HEK293 (cell line): Measurements from ENCODE around the gene CRYBG1.

Source experiments
- CTCF ChIA-PET: fragments of 350-600 bp; formaldehyde crosslinking; extraction: SDS; loops from one replicate; lab custom pipeline; 2021; ENCODE audit warnings: antibody characterized with exemption; lab: Yijun Ruan, JAX
- POLR2A ChIA-PET: fragments of 300-600 bp; formaldehyde crosslinking; extraction: SDS; loops from one replicate; lab custom pipeline; 2020; ENCODE audit warnings: antibody characterized with exemption, inconsistent platforms; lab: Yijun Ruan, JAX
- H3K27ac ChIP-seq: fragments of 200-500 bp; sonication (Bioruptor generic); 2 replicates; pipeline ENCODE4 v1.5.1; 2014; ENCODE audit warnings: low read depth, low read length, control low read depth, inconsistent platforms; ENCODE audit errors: extremely low read depth
- H3K36me3 ChIP-seq, 2 experiments: fragments of 200-500 bp in 1 of 2; sonication (Bioruptor generic) in 1 of 2; 1 replicate in 1 of 2; 2 replicates in 1 of 2; pipeline ENCODE4 v1.5.1; 2014 to 2017; ENCODE audit warnings: inconsistent platforms in 2 of 2, low read length in 2 of 2; ENCODE audit not compliant: control insufficient read depth in 2 of 2, insufficient read depth in 1 of 2
- H3K4me1 ChIP-seq: fragments of 200-500 bp; sonication (Bioruptor generic); 2 replicates; pipeline ENCODE4 v1.5.1; 2014; ENCODE audit warnings: mild to moderate bottlenecking, low read length, inconsistent platforms; ENCODE audit not compliant: control insufficient read depth, insufficient read depth
- H3K4me3 ChIP-seq: 2 replicates; pipeline ENCODE4 v1.5.1; 2011; ENCODE audit warnings: low read depth, mild to moderate bottlenecking, control low read depth, low read length, moderate library complexity
- H3K9me3 ChIP-seq: fragments of 200-500 bp; sonication (Bioruptor generic); 2 replicates; pipeline ENCODE4 v1.5.1; 2014; ENCODE audit warnings: low read depth, low read length, inconsistent platforms; ENCODE audit not compliant: control insufficient read depth, insufficient read depth
- ELK4 ChIP-seq: IDR thresholded peaks from 2 replicates; pipeline ENCODE4 v1.6.1; 2011; ENCODE audit warnings: mild to moderate bottlenecking, low read depth, low read length, borderline replicate concordance
- GLI2 ChIP-seq: fragments of 450-650 bp; formaldehyde crosslinking; IDR thresholded peaks from 2 replicates; pipeline ENCODE4; 2017; ENCODE audit warnings: missing biosample characterization, missing genetic modification characterization, low read depth, borderline replicate concordance
- IKZF3 ChIP-seq: fragments of 450-650 bp; IDR thresholded peaks from 2 replicates; pipeline ENCODE4 v1.5.0; 2018; ENCODE audit warnings: missing biosample characterization, mild to moderate bottlenecking, missing genetic modification characterization, moderate library complexity
- KLF7 ChIP-seq: fragments of 450-650 bp; formaldehyde crosslinking; IDR thresholded peaks from 2 replicates; pipeline ENCODE4 v1.5.1; 2016; ENCODE audit warnings: missing biosample characterization, missing genetic modification characterization, borderline replicate concordance
- KLF9 ChIP-seq: fragments of 450-650 bp; formaldehyde crosslinking; IDR thresholded peaks from 2 replicates; pipeline ENCODE4 v1.5.1; 2016; ENCODE audit warnings: missing biosample characterization, missing genetic modification characterization, low read depth
- PATZ1 ChIP-seq: fragments of 450-650 bp; formaldehyde crosslinking; IDR thresholded peaks from 2 replicates; pipeline ENCODE4 v1.5.1; 2016; ENCODE audit warnings: missing biosample characterization, missing genetic modification characterization
- REPIN1 ChIP-seq: fragments of 450-650 bp; formaldehyde crosslinking; IDR thresholded peaks from 2 replicates; pipeline ENCODE4 v1.5.1; 2017; ENCODE audit warnings: missing biosample characterization, missing genetic modification characterization, low read depth
- SCRT2 ChIP-seq: fragments of 450-650 bp; formaldehyde crosslinking; IDR thresholded peaks from 2 replicates; pipeline ENCODE4 v1.5.1; 2016; ENCODE audit warnings: missing biosample characterization, missing genetic modification characterization
- SP3 ChIP-seq: fragments of 450-650 bp; formaldehyde crosslinking; IDR thresholded peaks from 2 replicates; pipeline ENCODE4 v1.5.1; 2016; ENCODE audit warnings: missing biosample characterization, missing genetic modification characterization
- TCF7L2 ChIP-seq: IDR thresholded peaks from 2 replicates; pipeline ENCODE4 v1.6.1; 2011; ENCODE audit warnings: low read depth, mild to moderate bottlenecking, inconsistent platforms, low read length, moderate library complexity, borderline replicate concordance
- ZBTB20 ChIP-seq: fragments of 450-650 bp; formaldehyde crosslinking; IDR thresholded peaks from 2 replicates; pipeline ENCODE4 v1.5.1; 2016; ENCODE audit warnings: missing biosample characterization, missing genetic modification characterization
- ZBTB26 ChIP-seq: fragments of 450-650 bp; formaldehyde crosslinking; optimal IDR thresholded peaks from 2 replicates; pipeline ENCODE3; 2016; ENCODE audit warnings: missing biosample characterization, mild to moderate bottlenecking, missing genetic modification characterization
- ZBTB48 ChIP-seq: fragments of 450-650 bp; formaldehyde crosslinking; IDR thresholded peaks from 2 replicates; pipeline ENCODE4 v1.5.1; 2016; ENCODE audit warnings: missing biosample characterization, missing genetic modification characterization
- ZEB2 ChIP-seq: fragments of 450-650 bp; formaldehyde crosslinking; IDR thresholded peaks from 2 replicates; pipeline ENCODE4 v1.5.1; 2016; ENCODE audit warnings: missing biosample characterization, missing genetic modification characterization
- ZNF16 ChIP-seq: fragments of 450-650 bp; formaldehyde crosslinking; IDR thresholded peaks from 2 replicates; pipeline ENCODE4 v1.5.1; 2016; ENCODE audit warnings: low read depth, missing biosample characterization, missing genetic modification characterization
- ZNF175 ChIP-seq: fragments of 450-650 bp; formaldehyde crosslinking; IDR thresholded peaks from 2 replicates; pipeline ENCODE4 v1.5.1; 2016; ENCODE audit warnings: missing biosample characterization, missing genetic modification characterization
- ZNF214 ChIP-seq: fragments of 450-650 bp; formaldehyde crosslinking; IDR thresholded peaks from 2 replicates; pipeline ENCODE4 v1.5.1; 2017; ENCODE audit warnings: missing biosample characterization, mild to moderate bottlenecking, missing genetic modification characterization, borderline replicate concordance
- ZNF223 ChIP-seq: fragments of 450-650 bp; formaldehyde crosslinking; IDR thresholded peaks from 2 replicates; pipeline ENCODE4 v1.5.1; 2016; ENCODE audit warnings: missing biosample characterization, missing genetic modification characterization
- ZNF350 ChIP-seq: fragments of 450-650 bp; formaldehyde crosslinking; IDR thresholded peaks from 2 replicates; pipeline ENCODE4 v1.5.0; 2017; ENCODE audit warnings: missing biosample characterization, mild to moderate bottlenecking, missing genetic modification characterization
- ZNF354C ChIP-seq: fragments of 450-650 bp; formaldehyde crosslinking; IDR thresholded peaks from 2 replicates; pipeline ENCODE4 v1.5.1; 2016; ENCODE audit warnings: missing biosample characterization, missing genetic modification characterization, low read depth, borderline replicate concordance
- ZNF416 ChIP-seq: fragments of 450-650 bp; formaldehyde crosslinking; IDR thresholded peaks from 2 replicates; pipeline ENCODE4 v1.5.1; 2016; ENCODE audit warnings: missing biosample characterization, missing genetic modification characterization
- ZNF561 ChIP-seq: fragments of 450-650 bp; IDR thresholded peaks from 2 replicates; pipeline ENCODE4 v1.5.1; 2018; ENCODE audit warnings: missing biosample characterization, missing genetic modification characterization, borderline replicate concordance
- ZNF621 ChIP-seq: fragments of 450-650 bp; formaldehyde crosslinking; IDR thresholded peaks from 2 replicates; pipeline ENCODE4 v1.5.1; 2017; ENCODE audit warnings: missing biosample characterization, missing genetic modification characterization
- ZNF768 ChIP-seq: fragments of 450-650 bp; formaldehyde crosslinking; IDR thresholded peaks from 2 replicates; pipeline ENCODE4 v1.5.1; 2018; ENCODE audit warnings: missing biosample characterization, mild to moderate bottlenecking, missing genetic modification characterization
- ZNF777 ChIP-seq: fragments of 450-650 bp; formaldehyde crosslinking; IDR thresholded peaks from 2 replicates; pipeline ENCODE4 v1.5.1; 2017; ENCODE audit warnings: missing biosample characterization, missing genetic modification characterization, borderline replicate concordance
- ZSCAN23 ChIP-seq: fragments of 450-650 bp; formaldehyde crosslinking; IDR thresholded peaks from 2 replicates; pipeline ENCODE4 v1.5.1; 2016; ENCODE audit warnings: missing biosample characterization, missing genetic modification characterization
- TF ChIP-seq, protein P1 (sequence below): fragments of 450-650 bp; formaldehyde crosslinking; IDR thresholded peaks from 2 replicates; pipeline ENCODE4 v1.5.1; 2016; ENCODE audit warnings: missing biosample characterization, missing genetic modification characterization
- TF ChIP-seq, protein P2 (sequence below): sonication (generic); formaldehyde crosslinking; IDR thresholded peaks from 2 replicates; pipeline ENCODE4 v1.8.1; 2022; ENCODE audit warnings: mild to moderate bottlenecking, moderate library complexity, missing genetic modification reagents
- TF ChIP-seq, protein P3 (sequence below): fragments of 450-650 bp; formaldehyde crosslinking; IDR thresholded peaks from 2 replicates; pipeline ENCODE4 v1.5.1; 2016; ENCODE audit warnings: missing biosample characterization, missing genetic modification characterization

The CRYBG1 gene

DNA sequence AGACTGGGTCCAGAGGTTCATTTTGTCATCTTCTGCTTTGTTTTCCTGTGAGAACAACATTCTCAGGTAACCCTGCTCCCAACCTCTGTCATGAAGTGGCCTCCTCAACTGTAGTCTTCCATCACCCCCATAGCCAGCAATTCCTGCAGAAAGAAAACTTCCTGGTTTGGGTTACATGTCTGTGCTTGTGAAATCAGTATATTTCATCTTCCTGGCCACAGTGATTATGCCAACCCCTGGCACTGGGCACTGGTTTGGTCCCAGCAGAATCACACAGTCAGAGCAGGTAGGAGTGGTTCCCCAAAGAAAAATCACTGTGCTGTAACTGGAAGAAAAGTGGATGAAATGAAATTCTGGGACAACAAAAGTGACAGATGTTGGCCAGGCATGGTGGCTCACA, 52.5 kb downstream of the CRYBG1 start (continued):
- TF ChIP-seq PATZ1 (tag by site-specific recombination) = no peak
- TF ChIP-seq ZBTB48 (tag by site-specific recombination) = no peak
- TF ChIP-seq, all 188 proteins: peak for 0

DNA sequence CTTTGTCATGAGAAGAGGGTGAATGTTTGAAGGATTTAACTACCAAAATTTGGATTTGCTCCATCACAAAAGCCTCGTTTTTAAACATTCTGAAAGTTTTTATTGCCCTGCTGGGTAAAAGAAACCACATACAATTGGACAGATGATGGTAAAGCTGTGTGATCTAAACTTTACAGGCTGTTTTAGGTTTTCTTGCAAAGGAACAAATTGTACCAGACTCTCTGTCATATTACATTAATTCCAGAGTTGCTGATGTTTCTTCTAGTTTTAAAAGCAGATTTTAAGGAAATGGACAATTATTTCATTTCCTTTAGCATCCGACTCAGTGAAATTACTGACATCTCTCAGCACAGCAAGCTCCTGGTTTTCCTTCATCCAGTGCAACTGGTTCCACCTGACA, 53.2 kb downstream of the CRYBG1 start:
- no peak for TF ChIP-seq TCF7L2
- no peak for TF ChIP-seq ZNF214 (tag by site-specific recombination)
- TF ChIP-seq ZNF223 (tag by site-specific recombination) = no peak
- no peak for TF ChIP-seq ZNF561 (tag by site-specific recombination)
- no peak for TF ChIP-seq ZNF350
- TF ChIP-seq ZBTB20 = no peak
- no peak for TF ChIP-seq ZNF777
- TF ChIP-seq ZBTB26 (tag by site-specific recombination) = no peak
- no peak for TF ChIP-seq ZNF16 (tag by site-specific recombination)
- TF ChIP-seq ZSCAN23 (tag by site-specific recombination) = no peak
- TF ChIP-seq ZNF175 (tag by site-specific recombination) = no peak
- TF ChIP-seq, protein P1, sequence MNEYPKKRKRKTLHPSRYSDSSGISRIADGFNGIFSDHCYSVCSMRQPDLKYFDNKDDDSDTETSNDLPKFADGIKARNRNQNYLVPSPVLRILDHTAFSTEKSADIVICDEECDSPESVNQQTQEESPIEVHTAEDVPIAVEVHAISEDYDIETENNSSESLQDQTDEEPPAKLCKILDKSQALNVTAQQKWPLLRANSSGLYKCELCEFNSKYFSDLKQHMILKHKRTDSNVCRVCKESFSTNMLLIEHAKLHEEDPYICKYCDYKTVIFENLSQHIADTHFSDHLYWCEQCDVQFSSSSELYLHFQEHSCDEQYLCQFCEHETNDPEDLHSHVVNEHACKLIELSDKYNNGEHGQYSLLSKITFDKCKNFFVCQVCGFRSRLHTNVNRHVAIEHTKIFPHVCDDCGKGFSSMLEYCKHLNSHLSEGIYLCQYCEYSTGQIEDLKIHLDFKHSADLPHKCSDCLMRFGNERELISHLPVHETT = no peak
- no peak for TF ChIP-seq IKZF3 (tag by site-specific recombination)
- TF ChIP-seq, protein P2, sequence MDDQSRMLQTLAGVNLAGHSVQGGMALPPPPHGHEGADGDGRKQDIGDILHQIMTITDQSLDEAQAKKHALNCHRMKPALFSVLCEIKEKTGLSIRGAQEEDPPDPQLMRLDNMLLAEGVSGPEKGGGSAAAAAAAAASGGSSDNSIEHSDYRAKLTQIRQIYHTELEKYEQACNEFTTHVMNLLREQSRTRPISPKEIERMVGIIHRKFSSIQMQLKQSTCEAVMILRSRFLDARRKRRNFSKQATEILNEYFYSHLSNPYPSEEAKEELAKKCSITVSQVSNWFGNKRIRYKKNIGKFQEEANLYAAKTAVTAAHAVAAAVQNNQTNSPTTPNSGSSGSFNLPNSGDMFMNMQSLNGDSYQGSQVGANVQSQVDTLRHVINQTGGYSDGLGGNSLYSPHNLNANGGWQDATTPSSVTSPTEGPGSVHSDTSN (CRISPR knock-in tag) = no peak
- no peaks in the 10 kb centered on the region for H3K36me3 ChIP-seq

GRCh38 chr6:106415921-106416320, 55.4 kb downstream of the CRYBG1 start:
- Histone ChIP-seq H3K9me3 (no peaks in the 10 kb centered on the region), H3K4me1 (0 out of 2 replicates have a peak, but pooled peaks cover 2% of the 10 kb centered on the region), H3K4me3 (no peak overlapping the region), H3K27ac (no peak overlapping the region), H3K36me3 (no peaks in the 10 kb centered on the region)
- ChIA-PET CTCF (interaction anchor here (0.7 to 1.1 kb wide), 3 partner anchors 28 to 564 kb away, joined by 3 read pairs; no protein-coding TSS in a partner anchor), POLR2A (no interaction called here)
- TF ChIP-seq SCRT2 (tag by site-specific recombination) = no peak
- no peak for TF ChIP-seq ELK4
- no peak for TF ChIP-seq ZNF621
- no peak for TF ChIP-seq KLF7 (tag by site-specific recombination)
- no peak for TF ChIP-seq ZEB2 (tag by site-specific recombination)
- no peak for TF ChIP-seq GLI2 (tag by site-specific recombination)
- TF ChIP-seq ZNF416 (tag by site-specific recombination) = no peak
- TF ChIP-seq KLF9 (tag by site-specific recombination) = no peak
- TF ChIP-seq REPIN1 (tag by site-specific recombination) = no peak
- TF ChIP-seq ZNF354C (tag by site-specific recombination) = no peak
- TF ChIP-seq SP3 (tag by site-specific recombination) = no peak
- TF ChIP-seq ZNF768 (tag by site-specific recombination) = no peak
- TF ChIP-seq, protein P3, sequence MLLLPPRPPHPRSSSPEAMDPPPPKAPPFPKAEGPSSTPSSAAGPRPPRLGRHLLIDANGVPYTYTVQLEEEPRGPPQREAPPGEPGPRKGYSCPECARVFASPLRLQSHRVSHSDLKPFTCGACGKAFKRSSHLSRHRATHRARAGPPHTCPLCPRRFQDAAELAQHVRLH = no peak

More for the DNA sequence above, 53.2 kb downstream of the CRYBG1 start:
- H3K9me3 ChIP-seq = no peaks in the 10 kb centered on the region
- POLR2A ChIA-PET = no interaction called here
- CTCF ChIA-PET = interaction anchor here (0.6 to 1.5 kb wide), 3 partner anchors 53 to 200 kb away, joined by 4 to 5 read pairs (median 4); partner anchors contain the start of gene CRYBG1
- no peak overlapping the region for H3K4me3 ChIP-seq
- H3K27ac ChIP-seq = no peak overlapping the region
- 0 out of 2 replicates have a peak, but pooled peaks cover 2% of the 10 kb centered on the region for H3K4me1 ChIP-seq
